Endothelial cell of umbilical vein (primary cell): ENCODE measurements around the gene ATP6V1E1. TPM values are rescaled to one million over a fixed set of nuclear protein-coding genes. Genes with fewer than 3 reads are reported as not detected.

Source experiments
- BruUV-seq: library from RNA; stranded (reverse); fragments of 400-500 nt; replicated peaks from 2 replicates; lab custom pipeline; 2021; lab: Mats Ljungman, UMichigan
- CTCF ChIA-PET: fragments of 300-600, 350-600 bp; sonication (Branson Sonifier 250); formaldehyde crosslinking; loops from one replicate; lab custom pipeline; 2021; ENCODE audit warnings: antibody characterized with exemption, inconsistent platforms; lab: Charles Lee
- POLR2A ChIA-PET: fragments of 300-600, 350-600 bp; sonication (Branson Sonifier 250); formaldehyde crosslinking; loops from one replicate; lab custom pipeline; 2021; ENCODE audit warnings: antibody characterized with exemption, inconsistent platforms; lab: Charles Lee
- DNase-seq: peaks from one replicate; pipeline ENCODE4 v3.0.0-alpha.2; 2011; ENCODE audit warnings: low read depth, low spot score
- FAIRE-seq: peaks from 2 replicates; lab custom pipeline; 2011; peaks lifted over from hg19 to GRCh38; lab: Jason Lieb, UNC
- H2AFZ ChIP-seq: 2 replicates; pipeline ENCODE4 v1.6.0; 2012; ENCODE audit warnings: low read depth, low read length, control low read depth, inconsistent platforms
- H3K27ac ChIP-seq: 2 replicates; pipeline ENCODE4 v1.5.1; 2011; ENCODE audit warnings: low read depth, mild to moderate bottlenecking, control low read depth, low read length, moderate library complexity; ENCODE audit not compliant: insufficient read depth
- H3K27me3 ChIP-seq, 2 experiments: 2 replicates each; pipeline versions ENCODE4 v1.6.0 to v1.6.1; 2011; ENCODE audit warnings: low read length in 2 of 2, mixed read lengths in 1 of 2; ENCODE audit not compliant: control insufficient read depth in 2 of 2, insufficient read depth in 2 of 2
- H3K36me3 ChIP-seq, 2 experiments: 2 replicates in 1 of 2; 3 replicates in 1 of 2; pipeline ENCODE4 v1.5.1; 2011; ENCODE audit warnings: low read length in 2 of 2, mild to moderate bottlenecking in 1 of 2, moderate library complexity in 1 of 2; ENCODE audit not compliant: control insufficient read depth in 2 of 2, insufficient read depth in 2 of 2; ENCODE audit errors: extremely low read depth in 1 of 2
- H3K4me1 ChIP-seq: 3 replicates; pipeline ENCODE4 v1.5.1; 2011; ENCODE audit warnings: mild to moderate bottlenecking, low read length; ENCODE audit not compliant: control insufficient read depth, insufficient read depth; ENCODE audit errors: extremely low read depth
- H3K4me2 ChIP-seq: 2 replicates; pipeline ENCODE4 v1.6.1; 2011; ENCODE audit warnings: low read length, control low read depth, mixed read lengths; ENCODE audit not compliant: insufficient read depth
- H3K4me3 ChIP-seq, 3 experiments: fragments of 200-600 bp in 1 of 3; sonication (generic), shearing (Covaris generic) in 1 of 3; replicated peaks in 1 of 3; 2 replicates each; pipeline ENCODE4 v1.5.1; 2011 to 2016; ENCODE audit warnings: control low read depth in 3 of 3, low read length in 3 of 3, mild to moderate bottlenecking in 2 of 3, inconsistent platforms in 1 of 3, low read depth in 1 of 3, moderate library complexity in 1 of 3; ENCODE audit not compliant: insufficient read depth in 1 of 3
- H3K79me2 ChIP-seq: 2 replicates; pipeline ENCODE4 v1.6.0; 2012; ENCODE audit warnings: low read length, inconsistent platforms; ENCODE audit not compliant: control insufficient read depth, insufficient read depth
- H3K9ac ChIP-seq: replicated peaks from 2 replicates; pipeline ENCODE3; 2011; ENCODE audit warnings: low read length, control low read depth; ENCODE audit not compliant: insufficient read depth; ENCODE audit errors: extremely low read depth
- H3K9me1 ChIP-seq: replicated peaks from 3 replicates; pipeline ENCODE4 v1.6.0; 2011; ENCODE audit warnings: mild to moderate bottlenecking, low read length; ENCODE audit not compliant: control insufficient read depth, insufficient read depth; ENCODE audit errors: extremely low read depth
- H3K9me3 ChIP-seq: replicated peaks from 2 replicates; pipeline ENCODE4 v1.5.1; 2012; ENCODE audit warnings: low read length, inconsistent platforms; ENCODE audit not compliant: control insufficient read depth, insufficient read depth
- H4K20me1 ChIP-seq: replicated peaks from 2 replicates; pipeline ENCODE3; 2011; ENCODE audit warnings: mild to moderate bottlenecking, low read length; ENCODE audit not compliant: control insufficient read depth, insufficient read depth; ENCODE audit errors: extremely low read depth
- EZH2 ChIP-seq: IDR thresholded peaks from 2 replicates; pipeline ENCODE4 v1.6.1; 2012; ENCODE audit warnings: borderline replicate concordance, low read depth, mild to moderate bottlenecking, moderate library complexity, low read length, inconsistent platforms; ENCODE audit not compliant: severe bottlenecking
- FOS ChIP-seq: IDR thresholded peaks from 2 replicates; pipeline ENCODE4 v1.6.1; 2011; ENCODE audit warnings: mild to moderate bottlenecking, low read length, moderate library complexity, borderline replicate concordance; ENCODE audit not compliant: insufficient read depth
- GATA2 ChIP-seq: IDR thresholded peaks from 2 replicates; pipeline ENCODE4 v1.7.0; 2011; ENCODE audit warnings: low read depth, mild to moderate bottlenecking, moderate library complexity, mixed read lengths, low read length; ENCODE audit not compliant: insufficient read length, insufficient read depth
- JUN ChIP-seq: IDR thresholded peaks from 2 replicates; pipeline ENCODE4 v1.6.1; 2011; ENCODE audit warnings: borderline replicate concordance, low read depth; ENCODE audit not compliant: insufficient read length, insufficient read depth
- MAX ChIP-seq: IDR thresholded peaks from 2 replicates; pipeline ENCODE4 v1.6.1; 2011; ENCODE audit not compliant: insufficient read depth, insufficient read length
- POLR2A ChIP-seq: IDR thresholded peaks from 2 replicates; pipeline ENCODE4 v1.6.1; 2012; ENCODE audit warnings: low read depth, mild to moderate bottlenecking, control low read depth, low read length
- POLR2AphosphoS5 ChIP-seq: IDR thresholded peaks from 2 replicates; pipeline ENCODE4 v1.6.1; 2012; ENCODE audit warnings: low read depth, mild to moderate bottlenecking, control low read depth, low read length, moderate library complexity; ENCODE audit not compliant: insufficient read depth
- dilution Hi-C: fragments of 300-500 bp; cut with MboI; formaldehyde crosslinking; loops from one replicate; pipeline ENCODE4 v1.15.0; 2019; ENCODE audit warnings: low sequenced_read_pairs; ENCODE audit not compliant: extremely low pct_ligation_motif_present
- intact Hi-C: fragments of 100-400 bp; cut with micrococcal nuclease; formaldehyde crosslinking; loops from one replicate; pipeline ENCODE4 v1.10.0; 2022
- polyA plus RNA-seq, 4 experiments: library from polyadenylated mRNA; depleted of rRNA in 3 of 4; stranded (reverse) in 3 of 4; unstranded in 1 of 4; fragments of >200 nt; gene quantifications; 2 replicates each; pipeline versions ENCODE4 v1.2.1 to v1.2.3, GENCODE V29; 2011 to 2012; ENCODE audit warnings: missing spikeins in 1 of 4
- total RNA-seq: library from RNA; stranded (reverse); gene quantifications from 2 replicates; pipeline ENCODE4 v1.2.3, GENCODE V29; 2021
- TF ChIP-seq, protein P1 (sequence below), 2 donors: IDR thresholded peaks; 1 replicate in 1 of 2; 2 replicates in 1 of 2; pipeline ENCODE4 v1.5.1; 2011; ENCODE audit warnings: low read length in 2 of 2, mild to moderate bottlenecking in 2 of 2, moderate library complexity in 2 of 2, control low read depth in 1 of 2, inconsistent platforms in 1 of 2, low read depth in 1 of 2; ENCODE audit not compliant: insufficient read depth in 1 of 2; ENCODE audit errors: extremely low read depth in 1 of 2

Gene ATP6V1E1
- total and polyA plus RNA-seq, 2 donors (not counting 3 experiments of a cell fraction or from before 2014, with no cell fraction given): 95.2 to 113 TPM

GRCh38 chr22:17587629-17588028 is 40.9 kb downstream of the ATP6V1E1 start:
- dilution Hi-C loops (no loop called here), intact Hi-C loops (no loop called here)
- Histone ChIP-seq H3K4me2 (no peak overlapping the region), H3K79me2 (no peaks in the 10 kb centered on the region), H3K9me1 (no peaks in the 10 kb centered on the region), H3K36me3 (peaks cover 7 to 13% of the 10 kb centered on the region in 2 experiments), H3K4me3 (no peak overlapping the region), H3K9ac (no peak overlapping the region), H3K27ac (no peak overlapping the region), H3K9me3 (no peaks in the 10 kb centered on the region), H2AFZ (no peak overlapping the region), H3K27me3 (no peaks in the 10 kb centered on the region), H4K20me1 (no peaks in the 10 kb centered on the region), H3K4me1 (no peaks in the 10 kb centered on the region)
- POLR2A ChIA-PET: no interaction called here
- TF ChIP-seq FOS (no peak), MAX (no peak), EZH2 (no peak), GATA2 (no peak), JUN (no peak), POLR2AphosphoS5 (no peak), POLR2A (no peak)
- TF ChIP-seq, protein P1, sequence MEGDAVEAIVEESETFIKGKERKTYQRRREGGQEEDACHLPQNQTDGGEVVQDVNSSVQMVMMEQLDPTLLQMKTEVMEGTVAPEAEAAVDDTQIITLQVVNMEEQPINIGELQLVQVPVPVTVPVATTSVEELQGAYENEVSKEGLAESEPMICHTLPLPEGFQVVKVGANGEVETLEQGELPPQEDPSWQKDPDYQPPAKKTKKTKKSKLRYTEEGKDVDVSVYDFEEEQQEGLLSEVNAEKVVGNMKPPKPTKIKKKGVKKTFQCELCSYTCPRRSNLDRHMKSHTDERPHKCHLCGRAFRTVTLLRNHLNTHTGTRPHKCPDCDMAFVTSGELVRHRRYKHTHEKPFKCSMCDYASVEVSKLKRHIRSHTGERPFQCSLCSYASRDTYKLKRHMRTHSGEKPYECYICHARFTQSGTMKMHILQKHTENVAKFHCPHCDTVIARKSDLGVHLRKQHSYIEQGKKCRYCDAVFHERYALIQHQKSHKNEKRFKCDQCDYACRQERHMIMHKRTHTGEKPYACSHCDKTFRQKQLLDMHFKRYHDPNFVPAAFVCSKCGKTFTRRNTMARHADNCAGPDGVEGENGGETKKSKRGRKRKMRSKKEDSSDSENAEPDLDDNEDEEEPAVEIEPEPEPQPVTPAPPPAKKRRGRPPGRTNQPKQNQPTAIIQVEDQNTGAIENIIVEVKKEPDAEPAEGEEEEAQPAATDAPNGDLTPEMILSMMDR (IDR thresholded peaks at IDR 0.05; ENCODE audit: extremely low read depth in 1 of 2, insufficient read depth in 1 of 2, low read depth in 1 of 2, low read length in 2 of 2): no peak
- DNase-seq (no peak), FAIRE-seq (no peak)
- BruUV-seq: no TSS peak
- CTCF ChIA-PET: interaction anchor here (1.1 to 2.3 kb wide), 3 partner anchors 9 to 416 kb away, joined by 3 to 7 read pairs (median 6); no protein-coding TSS in a partner anchor
